HepG2 (cell line): ENCODE measurements around the gene DPM2. TPM values are rescaled to one million over a fixed set of nuclear protein-coding genes. Genes with fewer than 3 reads are reported as not detected.

Experiments
- AGO2 ChIP-seq: fragments of 200-400 bp; formaldehyde crosslinking; optimal IDR thresholded peaks from 2 replicates; pipeline ENCODE3; 2017; ENCODE audit warnings: mild to moderate bottlenecking, low read depth, low read length, moderate library complexity
- ARID5B ChIP-seq: IDR thresholded peaks from 2 replicates; pipeline ENCODE4 v1.4.0; 2020; ENCODE audit warnings: mild to moderate bottlenecking, missing genetic modification reagents
- CBX2 ChIP-seq, 2 experiments: fragments of 200-600 bp in 1 of 2; sonication (generic); formaldehyde crosslinking in 1 of 2; IDR thresholded peaks; 2 replicates each; pipeline versions ENCODE4 v1.7.0 to v1.8.1; 2018 to 2022; ENCODE audit warnings: low read depth in 2 of 2, low read length in 1 of 2, mild to moderate bottlenecking in 1 of 2, missing genetic modification reagents in 1 of 2
- HDAC6 ChIP-seq: fragments of 200-600 bp; sonication (generic); IDR thresholded peaks from 2 replicates; pipeline ENCODE4 v1.7.0; 2017; ENCODE audit warnings: mild to moderate bottlenecking, antibody characterized with exemption, low read length, low read depth
- HNF4G ChIP-seq, 2 experiments: sonication (generic) in 1 of 2; formaldehyde crosslinking in 1 of 2; IDR thresholded peaks; 2 replicates each; pipeline versions ENCODE4 v1.4.0 to v1.6.1; 2011 to 2020; ENCODE audit warnings: borderline replicate concordance in 2 of 2, low read depth in 2 of 2, mild to moderate bottlenecking in 2 of 2, low read length in 1 of 2, missing genetic modification reagents in 1 of 2, moderate library complexity in 1 of 2
- MZF1 ChIP-seq: sonication (generic); formaldehyde crosslinking; IDR thresholded peaks from 2 replicates; pipeline ENCODE4 v1.8.1; 2023; ENCODE audit warnings: mild to moderate bottlenecking, missing genetic modification reagents, borderline replicate concordance
- SIN3A ChIP-seq: IDR thresholded peaks from 2 replicates; pipeline ENCODE4 v1.6.1; 2011; ENCODE audit warnings: low read depth, mild to moderate bottlenecking, control low read depth, low read length, borderline replicate concordance
- SNAPC5 ChIP-seq: sonication (generic); formaldehyde crosslinking; IDR thresholded peaks from 2 replicates; pipeline ENCODE4 v1.8.1; 2023; ENCODE audit warnings: mild to moderate bottlenecking, missing genetic modification reagents, borderline replicate concordance
- TP53 ChIP-seq: sonication (generic); formaldehyde crosslinking; conservative IDR thresholded peaks from 2 replicates; pipeline ENCODE4 v1.4.0; 2020; ENCODE audit warnings: missing genetic modification reagents
- ZNF317 ChIP-seq: sonication (generic); formaldehyde crosslinking; IDR thresholded peaks from 2 replicates; pipeline ENCODE4 v1.5.0; 2020; ENCODE audit warnings: mild to moderate bottlenecking, missing genetic modification reagents
- ZNF33B ChIP-seq: sonication (generic); formaldehyde crosslinking; IDR thresholded peaks from 2 replicates; pipeline ENCODE4 v1.5.1; 2020; ENCODE audit warnings: mild to moderate bottlenecking, missing genetic modification reagents
- ZNF878 ChIP-seq: sonication (generic); formaldehyde crosslinking; IDR thresholded peaks from 2 replicates; pipeline ENCODE4 v1.8.1; 2023; ENCODE audit warnings: mild to moderate bottlenecking, missing genetic modification reagents, moderate library complexity
- polyA plus RNA-seq, 8 experiments: library from polyadenylated mRNA; depleted of rRNA in 3 of 8; stranded (reverse) in 7 of 8; unstranded in 1 of 8; fragments of >200 nt; fragmentation: Illumina TruSeq in 4 of 8; extraction: Trizol in 4 of 8; gene quantifications; 2 replicates each; pipeline versions ENCODE4 v1.2.1 to v1.2.3, GENCODE V29; 2011 to 2016; ENCODE audit warnings: low read depth in 4 of 8, missing spikeins in 1 of 8, mixed read lengths in 1 of 8; ENCODE audit not compliant: insufficient read depth in 1 of 8
- total RNA-seq, 5 experiments: library from RNA; depleted of rRNA; stranded (reverse); fragments of >200 nt; fragmentation: Illumina TruSeq; extraction: Trizol; gene quantifications; 2 replicates each; pipeline ENCODE4 v1.2.3, GENCODE V29; 2016; ENCODE audit warnings: low read depth in 1 of 5
- TF ChIP-seq, protein P1 (sequence below): sonication (generic); formaldehyde crosslinking; IDR thresholded peaks from 2 replicates; pipeline ENCODE4 v1.8.0; 2022; ENCODE audit warnings: missing genetic modification reagents, low read depth, mild to moderate bottlenecking, borderline replicate concordance
- TF ChIP-seq, protein P2 (sequence below): IDR thresholded peaks from 2 replicates; pipeline ENCODE4 v1.6.1; 2012; ENCODE audit warnings: low read length, improper control_type of control experiment
- TF ChIP-seq, protein P3 (sequence below): sonication (generic); formaldehyde crosslinking; IDR thresholded peaks from 2 replicates; pipeline ENCODE4 v1.5.0; 2020; ENCODE audit warnings: mild to moderate bottlenecking, missing genetic modification reagents

The DPM2 gene
- total and polyA plus RNA-seq, 2 of the 13 experiments (the other 11 are each of a cell fraction or from before 2014, with no cell fraction given): 24.8 to 35.3 TPM

GRCh38 chr9:127950513-127951289 is 13.0 kb upstream of the DPM2 start (continued):
- TF ChIP-seq ARID5B (peak; percentile 92), SIN3A (no peak), TP53 (no peak; the same call in 1 of the 2 replicates), AGO2 (peak; percentile 77), ZNF317 (CRISPR knock-in tag) (peak; percentile 85; the same call in 1 of the 2 replicates), MZF1 (CRISPR knock-in tag) (0 out of 2 replicates have a peak, but pooled peaks have one; percentile 20), HNF4G (IDR thresholded peaks at IDR 0.05; ENCODE audit: borderline replicate concordance, low read depth, low read length) (peak; percentile 77), HNF4G (CRISPR knock-in tag; IDR thresholded peaks at IDR 0.05; ENCODE audit: borderline replicate concordance, low read depth) (peak; percentile 73; the same call in 1 of the 2 replicates), SNAPC5 (CRISPR knock-in tag) (0 out of 2 replicates have a peak, but pooled peaks have one; percentile 22), ZNF878 (CRISPR knock-in tag) (peak; percentile 67; the same call in 1 of the 2 replicates), CBX2 (IDR thresholded peaks at IDR 0.05; ENCODE audit: low read depth, low read length) (no peak), CBX2 (CRISPR knock-in tag; IDR thresholded peaks at IDR 0.05; ENCODE audit: low read depth) (no peak), HDAC6 (no peak), ZNF33B (CRISPR knock-in tag) (peak; percentile 83; the same call in 1 of the 2 replicates)
- TF ChIP-seq, protein P1, sequence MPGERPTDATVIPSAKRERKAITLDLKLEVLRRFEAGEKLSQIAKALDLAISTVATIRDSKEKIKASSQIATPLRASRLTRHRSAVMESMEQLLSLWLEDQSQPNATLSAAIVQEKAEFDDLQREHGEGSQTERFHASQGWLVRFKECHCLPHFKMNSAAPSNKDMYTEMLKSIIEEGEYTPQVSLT: no peak; the same call in 1 of the 2 replicates
- TF ChIP-seq, protein P2, sequence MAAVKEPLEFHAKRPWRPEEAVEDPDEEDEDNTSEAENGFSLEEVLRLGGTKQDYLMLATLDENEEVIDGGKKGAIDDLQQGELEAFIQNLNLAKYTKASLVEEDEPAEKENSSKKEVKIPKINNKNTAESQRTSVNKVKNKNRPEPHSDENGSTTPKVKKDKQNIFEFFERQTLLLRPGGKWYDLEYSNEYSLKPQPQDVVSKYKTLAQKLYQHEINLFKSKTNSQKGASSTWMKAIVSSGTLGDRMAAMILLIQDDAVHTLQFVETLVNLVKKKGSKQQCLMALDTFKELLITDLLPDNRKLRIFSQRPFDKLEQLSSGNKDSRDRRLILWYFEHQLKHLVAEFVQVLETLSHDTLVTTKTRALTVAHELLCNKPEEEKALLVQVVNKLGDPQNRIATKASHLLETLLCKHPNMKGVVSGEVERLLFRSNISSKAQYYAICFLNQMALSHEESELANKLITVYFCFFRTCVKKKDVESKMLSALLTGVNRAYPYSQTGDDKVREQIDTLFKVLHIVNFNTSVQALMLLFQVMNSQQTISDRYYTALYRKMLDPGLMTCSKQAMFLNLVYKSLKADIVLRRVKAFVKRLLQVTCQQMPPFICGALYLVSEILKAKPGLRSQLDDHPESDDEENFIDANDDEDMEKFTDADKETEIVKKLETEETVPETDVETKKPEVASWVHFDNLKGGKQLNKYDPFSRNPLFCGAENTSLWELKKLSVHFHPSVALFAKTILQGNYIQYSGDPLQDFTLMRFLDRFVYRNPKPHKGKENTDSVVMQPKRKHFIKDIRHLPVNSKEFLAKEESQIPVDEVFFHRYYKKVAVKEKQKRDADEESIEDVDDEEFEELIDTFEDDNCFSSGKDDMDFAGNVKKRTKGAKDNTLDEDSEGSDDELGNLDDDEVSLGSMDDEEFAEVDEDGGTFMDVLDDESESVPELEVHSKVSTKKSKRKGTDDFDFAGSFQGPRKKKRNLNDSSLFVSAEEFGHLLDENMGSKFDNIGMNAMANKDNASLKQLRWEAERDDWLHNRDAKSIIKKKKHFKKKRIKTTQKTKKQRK: no peak
- TF ChIP-seq, protein P3, sequence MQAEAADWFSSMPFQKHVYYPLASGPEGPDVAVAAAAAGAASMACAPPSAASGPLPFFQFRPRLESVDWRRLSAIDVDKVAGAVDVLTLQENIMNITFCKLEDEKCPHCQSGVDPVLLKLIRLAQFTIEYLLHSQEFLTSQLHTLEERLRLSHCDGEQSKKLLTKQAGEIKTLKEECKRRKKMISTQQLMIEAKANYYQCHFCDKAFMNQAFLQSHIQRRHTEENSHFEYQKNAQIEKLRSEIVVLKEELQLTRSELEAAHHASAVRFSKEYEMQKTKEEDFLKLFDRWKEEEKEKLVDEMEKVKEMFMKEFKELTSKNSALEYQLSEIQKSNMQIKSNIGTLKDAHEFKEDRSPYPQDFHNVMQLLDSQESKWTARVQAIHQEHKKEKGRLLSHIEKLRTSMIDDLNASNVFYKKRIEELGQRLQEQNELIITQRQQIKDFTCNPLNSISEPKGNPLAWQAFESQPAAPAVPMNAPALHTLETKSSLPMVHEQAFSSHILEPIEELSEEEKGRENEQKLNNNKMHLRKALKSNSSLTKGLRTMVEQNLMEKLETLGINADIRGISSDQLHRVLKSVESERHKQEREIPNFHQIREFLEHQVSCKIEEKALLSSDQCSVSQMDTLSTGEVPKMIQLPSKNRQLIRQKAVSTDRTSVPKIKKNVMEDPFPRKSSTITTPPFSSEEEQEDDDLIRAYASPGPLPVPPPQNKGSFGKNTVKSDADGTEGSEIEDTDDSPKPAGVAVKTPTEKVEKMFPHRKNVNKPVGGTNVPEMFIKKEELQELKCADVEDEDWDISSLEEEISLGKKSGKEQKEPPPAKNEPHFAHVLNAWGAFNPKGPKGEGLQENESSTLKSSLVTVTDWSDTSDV (CRISPR knock-in tag): no peak; the same call in 1 of the 2 replicates
